ENCODE measurements around the gene KTI12.

DNA sequence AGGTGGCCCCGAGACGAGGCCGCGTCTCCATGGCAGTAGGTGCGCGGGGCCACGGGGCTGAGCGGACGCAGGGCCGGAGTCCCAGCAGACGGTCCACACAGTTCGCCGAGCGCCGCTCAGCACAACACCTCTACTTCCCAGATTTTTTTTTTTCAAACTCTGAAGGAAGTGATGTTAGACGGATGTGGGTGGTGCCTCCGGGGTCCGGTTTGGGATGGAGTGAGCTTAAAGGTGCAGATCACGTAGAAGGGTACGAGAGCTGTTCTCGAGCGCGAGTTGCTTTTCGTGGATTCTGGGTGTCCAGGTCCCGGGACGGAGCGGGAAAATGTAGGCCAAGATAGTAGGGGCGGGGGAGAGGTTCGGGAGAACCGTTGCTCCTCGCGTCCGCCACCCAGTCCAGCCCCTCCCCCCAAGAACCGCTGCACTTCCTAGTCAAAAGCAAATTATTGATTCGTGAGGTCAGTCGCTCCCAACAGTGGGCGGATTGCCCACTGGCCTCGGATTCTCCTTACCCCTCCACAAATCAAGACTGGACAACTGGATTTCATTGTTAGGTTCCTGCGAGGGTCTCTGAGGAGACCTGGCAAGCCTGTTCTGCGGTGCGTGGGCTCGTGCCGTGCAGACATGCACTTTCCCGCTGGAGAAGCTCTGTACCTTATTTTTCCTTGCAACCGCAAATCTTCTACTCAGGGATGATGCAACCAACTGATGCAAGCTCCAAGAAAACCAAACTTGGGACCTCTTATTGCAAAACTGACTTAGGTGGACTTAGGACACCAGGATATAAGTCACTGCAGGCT lies 21.7 kb upstream of the KTI12 start, which contains the start of gene TXNDC12:
- TF ChIP-seq HDGF (IDR thresholded peaks at IDR 0.05; ENCODE audit: borderline replicate concordance), result no peak
- TF ChIP-seq SP1 (IDR thresholded peaks at IDR 0.05), result no peak
- TF ChIP-seq NFRKB (IDR thresholded peaks at IDR 0.05), result no peak
- no peak for TF ChIP-seq BHLHE40 (IDR thresholded peaks at IDR 0.05; ENCODE audit: borderline replicate concordance)
- TF ChIP-seq SUZ12 (IDR thresholded peaks at IDR 0.05), result no peak
- no peak for TF ChIP-seq FOXA1 (IDR thresholded peaks at IDR 0.05)
- TF ChIP-seq LEF1 (IDR thresholded peaks at IDR 0.05; ENCODE audit: borderline replicate concordance), result peak; percentile 25; the same call in 1 of the 2 replicates
- TF ChIP-seq FOXK2 (IDR thresholded peaks at IDR 0.05), result no peak
- no peak for TF ChIP-seq FOXM1 (IDR thresholded peaks at IDR 0.05; ENCODE audit: borderline replicate concordance)
- no peak for TF ChIP-seq TARDBP (IDR thresholded peaks at IDR 0.05)
- no peak for TF ChIP-seq ARNT (IDR thresholded peaks at IDR 0.05)

All from HEK293T (cell line).